GM12873 (cell line): ENCODE results near the gene HAUS7.

ENCODE experiments used
- TF ChIP-seq, protein P1 (sequence below): IDR thresholded peaks from 2 replicates; pipeline ENCODE4 v1.5.1; 2012; ENCODE audit warnings: low read depth, mild to moderate bottlenecking, moderate library complexity, low read length, control low read depth; ENCODE audit not compliant: insufficient read depth; ENCODE audit errors: missing control alignments

HAUS7 gene

DNA sequence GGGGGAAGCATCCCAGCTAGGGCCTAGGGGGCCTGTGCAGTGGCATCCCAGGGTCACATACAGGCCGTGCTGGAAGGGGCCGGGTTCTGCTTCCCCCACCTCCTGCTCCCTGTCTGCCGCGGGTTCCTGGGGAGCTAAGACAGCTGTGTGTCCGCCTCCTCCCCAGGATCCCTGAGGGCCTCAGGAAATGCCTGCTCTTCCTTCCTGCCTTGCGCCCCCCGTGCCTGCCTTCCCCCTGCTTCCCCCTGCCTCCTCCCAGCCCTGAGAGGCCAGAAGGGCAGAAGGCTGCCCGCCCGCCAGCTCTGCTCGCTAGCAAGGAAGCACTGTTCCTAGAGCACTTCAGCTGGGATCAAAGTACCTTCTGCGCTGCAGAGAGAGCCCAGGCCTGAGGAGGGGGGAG, 21.5 kb upstream of the HAUS7 start:
- TF ChIP-seq, protein P1, sequence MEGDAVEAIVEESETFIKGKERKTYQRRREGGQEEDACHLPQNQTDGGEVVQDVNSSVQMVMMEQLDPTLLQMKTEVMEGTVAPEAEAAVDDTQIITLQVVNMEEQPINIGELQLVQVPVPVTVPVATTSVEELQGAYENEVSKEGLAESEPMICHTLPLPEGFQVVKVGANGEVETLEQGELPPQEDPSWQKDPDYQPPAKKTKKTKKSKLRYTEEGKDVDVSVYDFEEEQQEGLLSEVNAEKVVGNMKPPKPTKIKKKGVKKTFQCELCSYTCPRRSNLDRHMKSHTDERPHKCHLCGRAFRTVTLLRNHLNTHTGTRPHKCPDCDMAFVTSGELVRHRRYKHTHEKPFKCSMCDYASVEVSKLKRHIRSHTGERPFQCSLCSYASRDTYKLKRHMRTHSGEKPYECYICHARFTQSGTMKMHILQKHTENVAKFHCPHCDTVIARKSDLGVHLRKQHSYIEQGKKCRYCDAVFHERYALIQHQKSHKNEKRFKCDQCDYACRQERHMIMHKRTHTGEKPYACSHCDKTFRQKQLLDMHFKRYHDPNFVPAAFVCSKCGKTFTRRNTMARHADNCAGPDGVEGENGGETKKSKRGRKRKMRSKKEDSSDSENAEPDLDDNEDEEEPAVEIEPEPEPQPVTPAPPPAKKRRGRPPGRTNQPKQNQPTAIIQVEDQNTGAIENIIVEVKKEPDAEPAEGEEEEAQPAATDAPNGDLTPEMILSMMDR, result no peak

DNA sequence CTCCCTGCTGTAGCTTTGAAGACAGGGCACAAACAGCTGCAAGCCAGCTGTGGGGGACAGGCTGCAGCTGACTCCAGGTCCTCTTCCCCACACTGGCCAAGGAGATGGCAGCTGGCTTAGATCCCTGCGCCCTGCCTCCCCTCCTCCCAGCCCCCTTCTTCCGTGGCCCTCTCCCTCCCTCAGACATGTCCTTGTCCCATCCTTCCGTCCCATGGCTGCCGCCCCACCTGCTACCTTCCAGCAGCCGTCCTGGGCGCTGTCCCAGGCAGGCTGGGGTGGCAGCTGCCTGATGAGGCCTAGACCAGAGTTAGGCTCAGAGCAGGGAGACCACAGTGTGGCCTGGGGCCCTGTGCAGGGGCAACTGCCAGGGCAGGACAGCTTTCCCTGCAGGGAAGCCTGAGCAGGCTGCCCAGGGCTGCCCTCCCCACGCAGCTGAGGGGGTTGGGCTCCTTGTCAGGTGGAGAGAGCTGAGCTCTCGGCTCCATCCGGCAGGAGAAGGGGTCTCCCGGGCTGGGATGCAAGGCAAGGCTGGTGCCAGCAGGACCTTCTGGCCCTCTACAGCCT, 21.1 kb upstream of the HAUS7 start:
- TF ChIP-seq, protein P1, result no peak

DNA sequence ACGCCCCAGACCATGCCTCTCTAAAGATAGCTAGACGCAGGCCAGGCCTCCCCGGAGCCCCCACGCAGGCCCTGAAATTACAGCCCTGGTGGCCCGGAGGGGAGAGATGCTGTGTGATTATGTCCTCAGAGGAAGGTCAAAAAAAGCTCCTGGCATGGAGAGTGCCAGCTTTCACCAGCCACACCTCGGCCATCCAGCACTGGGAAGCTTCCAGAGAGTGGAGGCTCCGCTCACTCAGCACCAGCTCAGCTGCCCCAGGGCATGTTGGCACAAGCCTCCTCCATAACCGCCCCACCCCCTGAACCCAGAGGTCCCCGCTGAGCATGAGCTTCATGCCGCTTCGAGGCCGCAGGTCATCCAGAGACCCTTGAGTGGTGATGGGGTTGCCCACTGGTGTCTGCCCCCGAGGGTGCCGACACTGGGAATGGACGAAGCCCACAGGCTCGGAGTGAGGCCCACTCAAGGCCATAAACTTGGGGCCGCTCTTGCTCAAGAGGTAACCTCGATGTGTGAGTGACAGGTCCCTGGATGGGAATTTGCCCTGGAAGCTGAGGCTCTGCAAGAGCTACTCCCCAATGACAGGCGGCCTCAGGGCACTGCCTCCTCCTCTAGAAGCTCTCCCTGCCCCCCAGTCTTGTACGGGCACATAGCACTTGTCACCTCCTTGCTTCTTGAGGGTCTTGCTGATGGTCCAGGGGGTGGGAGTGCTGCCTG, 20.0 kb upstream of the HAUS7 start:
- TF ChIP-seq, protein P1, result no peak

DNA sequence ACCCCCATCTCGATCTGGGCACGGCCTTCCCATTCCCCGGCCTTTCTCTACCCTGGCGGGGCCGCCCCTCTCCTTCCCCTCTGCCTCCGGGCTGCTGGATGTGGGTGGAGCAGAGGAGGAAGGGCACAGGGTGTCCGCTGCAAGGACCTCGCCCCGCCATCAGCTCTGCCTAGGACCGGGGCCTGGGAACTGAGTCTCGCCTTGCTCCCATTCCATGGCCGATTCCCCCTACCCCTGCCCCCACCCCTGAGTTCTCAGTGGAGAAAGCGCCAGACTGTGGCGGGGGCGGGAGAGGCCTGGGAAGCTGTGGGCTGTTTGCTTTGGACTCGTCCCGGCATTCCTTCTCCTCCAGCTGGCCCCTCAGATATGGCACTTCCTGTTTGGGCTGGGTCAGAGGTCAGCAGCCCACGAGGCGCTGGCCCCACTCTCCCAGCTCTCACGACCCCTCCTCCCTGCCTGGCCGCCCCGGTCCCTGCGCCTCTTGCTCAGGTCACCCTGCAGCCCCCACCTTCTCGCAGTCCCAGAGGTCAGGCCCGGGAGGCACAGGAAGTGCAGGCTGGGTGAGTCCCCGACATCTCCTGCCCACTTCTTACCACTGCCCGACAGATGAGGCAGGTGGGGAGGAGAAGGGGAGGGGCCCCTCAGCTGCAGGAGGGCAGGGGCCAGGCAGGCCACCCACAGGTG, 18.0 kb upstream of the HAUS7 start:
- TF ChIP-seq, protein P1, result no peak

DNA sequence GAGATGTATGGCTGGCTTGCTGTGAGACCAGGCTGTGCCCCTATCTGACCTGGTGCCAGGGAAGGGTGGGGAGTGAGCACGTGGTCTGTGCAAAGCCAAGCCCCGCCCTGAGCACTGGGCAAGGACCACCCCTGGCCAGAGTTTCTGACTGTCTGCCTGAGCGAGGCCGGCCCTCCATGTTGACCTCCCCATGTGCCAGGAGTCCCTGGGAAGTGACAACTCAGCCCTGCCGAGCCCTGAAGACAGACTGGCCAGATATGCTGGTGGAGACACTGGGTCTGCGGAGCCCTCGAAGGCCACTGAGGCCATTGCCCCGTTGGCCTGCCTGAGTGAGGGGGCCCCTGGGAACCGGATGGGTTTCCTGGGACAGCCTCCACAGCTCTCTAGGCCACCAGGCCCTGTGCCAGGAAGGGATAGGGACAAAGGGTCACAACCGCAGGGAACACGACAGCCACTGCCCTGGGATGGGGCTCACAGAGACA, 17.3 kb upstream of the HAUS7 start:
- TF ChIP-seq, protein P1, result no peak

DNA sequence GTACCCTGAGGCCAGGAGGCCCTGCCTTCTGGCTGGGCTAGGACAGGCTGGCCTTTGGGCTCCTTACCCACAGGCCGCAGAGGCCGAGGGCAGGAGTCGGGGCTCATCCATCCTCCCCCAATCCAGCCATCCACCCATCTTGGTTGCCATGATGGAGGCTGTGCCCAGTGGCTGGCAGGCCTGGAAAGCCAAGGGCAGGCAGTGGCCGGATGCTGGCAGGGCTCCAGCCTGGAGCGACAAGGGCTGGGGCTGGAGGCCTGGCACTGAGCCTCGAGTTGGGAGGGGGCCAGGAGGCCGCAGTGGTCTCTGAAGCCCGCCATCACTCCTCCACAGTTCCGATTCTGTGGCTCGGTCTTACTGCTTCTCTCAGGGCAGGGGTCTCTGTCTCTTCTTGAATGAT, 15.8 kb upstream of the HAUS7 start:
- TF ChIP-seq, protein P1, result no peak

DNA sequence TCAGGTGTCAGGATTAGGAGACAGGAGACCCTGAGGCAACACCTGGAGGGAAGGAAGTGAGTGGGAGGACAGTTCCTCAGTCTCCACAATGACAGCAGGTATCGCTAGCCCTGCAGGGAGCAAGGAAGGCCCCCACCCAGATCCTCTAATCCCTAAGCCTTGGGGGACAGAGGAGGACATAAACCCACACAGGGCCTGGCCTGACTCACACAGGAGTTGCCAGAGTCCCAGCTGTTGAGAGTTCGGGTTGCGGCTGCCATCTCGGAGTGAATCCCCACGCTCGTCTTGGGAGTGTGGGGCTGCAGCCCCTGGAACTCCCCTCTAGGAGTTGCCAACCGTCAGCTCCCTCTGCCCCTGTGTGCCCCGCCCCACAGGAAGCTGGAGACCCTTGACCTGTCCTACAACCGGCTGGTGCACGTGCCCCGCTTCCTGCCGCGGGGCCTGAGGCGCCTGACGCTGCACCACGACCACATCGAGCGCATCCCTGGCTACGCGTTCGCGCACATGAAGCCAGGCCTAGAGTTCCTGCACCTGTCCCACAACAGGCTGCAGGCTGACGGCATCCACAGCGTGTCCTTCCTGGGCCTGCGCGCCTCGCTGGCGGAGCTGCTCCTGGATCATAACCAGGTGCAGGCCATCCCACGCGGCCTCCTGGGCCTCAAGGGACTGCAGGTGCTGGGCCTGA, 15.2 kb upstream of the HAUS7 start:
- TF ChIP-seq, protein P1, result no peak
